SKM-1 treated with dmso at 0.1 percent for 144 hours (cell line): ENCODE data around the gene HSPA4.

ENCODE experiments used
- DNase-seq: peaks from one replicate; lab custom pipeline; 2025; ENCODE audit not compliant: unreplicated experiment; lab: John Stamatoyannopoulos, UW

HSPA4 gene

GRCh38 chr5:133154274-133155075 is 102.7 kb downstream of the HSPA4 start:
- DNase-seq = no peak

GRCh38 chr5:133155326-133155969 is 103.6 kb downstream of the HSPA4 start:
- no peak for DNase-seq
